ENCODE results near the gene TRPM3. TPM values are rescaled to one million over a fixed set of nuclear protein-coding genes. Genes with fewer than 3 reads are reported as not detected.

Gene TRPM3
- total and polyA plus RNA-seq, 2 of the 8 experiments (the other 6 are each of a cell fraction or from before 2014, with no cell fraction given) = 2.4 to 10.9 TPM

GRCh38 chr9:70549926-70550325 lies 571.5 kb downstream of the TRPM3 start (continued):
- TF ChIP-seq SUZ12 (IDR thresholded peaks at IDR 0.05; ENCODE audit: low read length) = no peak

Data from H1 (cell line).